ENCODE measurements around the gene HAX1.
"Not testable (repeated sequence)": the region's sequence is repeated elsewhere in the genome, so short reads cannot be mapped to it uniquely, and the experiment has no call there.

Gene HAX1

GRCh38 chr1:154288661-154289060, 16.2 kb downstream of the HAX1 start:
- DNase-seq, result no peak

DNA sequence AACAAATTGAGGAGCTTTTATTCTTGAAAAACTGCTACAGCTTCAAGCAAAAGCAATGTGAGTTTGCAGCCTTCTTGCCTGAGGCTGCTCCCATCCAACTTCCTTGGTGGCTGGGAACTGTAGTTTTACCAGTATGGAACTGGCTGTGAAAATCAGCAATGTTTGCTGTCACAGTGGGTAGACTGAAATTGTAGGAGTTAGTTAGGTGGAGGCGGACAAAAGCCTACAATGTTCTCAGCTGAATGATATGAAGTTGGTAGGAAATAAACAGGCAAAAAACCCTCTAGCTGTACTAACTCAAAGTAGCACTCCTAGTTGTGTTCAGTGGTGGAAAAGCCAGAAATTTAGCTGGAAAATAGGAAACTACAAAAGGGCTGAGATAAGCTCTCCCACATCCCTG, 18.5 kb downstream of the HAX1 start:
- no peak for DNase-seq

GRCh38 chr1:154295408-154296235, 23.2 kb downstream of the HAX1 start:
- no peak for DNase-seq

DNA sequence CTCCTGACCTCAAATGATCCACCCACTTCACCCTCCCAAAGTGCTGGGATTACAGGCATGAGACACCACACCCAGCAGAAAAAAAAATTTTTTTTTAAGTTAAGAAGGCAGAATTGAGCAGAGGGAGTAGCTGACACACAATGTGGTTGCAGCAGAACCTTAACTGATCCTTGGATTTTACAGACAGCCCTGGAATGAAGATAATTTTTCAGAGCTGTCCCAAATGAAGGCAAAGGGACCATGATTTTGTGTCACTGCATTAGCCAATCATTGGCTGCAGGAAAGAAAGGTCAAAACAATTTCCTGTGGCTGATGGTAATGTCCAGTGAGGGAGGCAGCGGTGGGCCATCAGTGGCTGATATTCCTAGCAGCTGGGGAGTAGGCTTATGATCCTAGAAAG, 29.2 kb downstream of the HAX1 start:
- no peak for DNase-seq

- DNase-seq, result no peak
These were observed 32.4 kb downstream of the HAX1 start for GRCh38 chr1:154304664-154305337.

GRCh38 chr1:154306151-154306550, 33.7 kb downstream of the HAX1 start:
- DNase-seq, result no peak

GRCh38 chr1:154307670-154308270, 35.3 kb downstream of the HAX1 start:
- DNase-seq, result not testable (repeated sequence)

DNA sequence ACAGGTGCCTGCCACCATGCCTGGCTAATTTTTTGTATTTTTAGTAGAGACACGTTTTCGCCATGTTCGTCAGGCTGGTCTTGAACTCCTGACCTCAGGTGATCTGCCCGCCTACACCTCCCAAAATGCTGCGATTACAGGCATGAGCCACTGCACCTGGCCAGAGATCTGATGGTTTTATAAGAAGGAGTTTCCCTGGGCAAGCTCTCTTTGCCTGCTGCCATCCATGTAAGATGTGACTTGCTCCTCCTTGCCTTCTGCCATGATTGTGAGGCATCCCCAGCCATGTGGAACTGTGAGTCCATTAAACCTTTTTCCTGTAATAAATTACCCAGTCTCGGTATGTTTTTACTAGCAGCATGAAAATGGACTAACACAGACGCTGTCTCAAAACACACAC, 36.7 kb downstream of the HAX1 start:
- DNase-seq, result not testable (repeated sequence)

DNA sequence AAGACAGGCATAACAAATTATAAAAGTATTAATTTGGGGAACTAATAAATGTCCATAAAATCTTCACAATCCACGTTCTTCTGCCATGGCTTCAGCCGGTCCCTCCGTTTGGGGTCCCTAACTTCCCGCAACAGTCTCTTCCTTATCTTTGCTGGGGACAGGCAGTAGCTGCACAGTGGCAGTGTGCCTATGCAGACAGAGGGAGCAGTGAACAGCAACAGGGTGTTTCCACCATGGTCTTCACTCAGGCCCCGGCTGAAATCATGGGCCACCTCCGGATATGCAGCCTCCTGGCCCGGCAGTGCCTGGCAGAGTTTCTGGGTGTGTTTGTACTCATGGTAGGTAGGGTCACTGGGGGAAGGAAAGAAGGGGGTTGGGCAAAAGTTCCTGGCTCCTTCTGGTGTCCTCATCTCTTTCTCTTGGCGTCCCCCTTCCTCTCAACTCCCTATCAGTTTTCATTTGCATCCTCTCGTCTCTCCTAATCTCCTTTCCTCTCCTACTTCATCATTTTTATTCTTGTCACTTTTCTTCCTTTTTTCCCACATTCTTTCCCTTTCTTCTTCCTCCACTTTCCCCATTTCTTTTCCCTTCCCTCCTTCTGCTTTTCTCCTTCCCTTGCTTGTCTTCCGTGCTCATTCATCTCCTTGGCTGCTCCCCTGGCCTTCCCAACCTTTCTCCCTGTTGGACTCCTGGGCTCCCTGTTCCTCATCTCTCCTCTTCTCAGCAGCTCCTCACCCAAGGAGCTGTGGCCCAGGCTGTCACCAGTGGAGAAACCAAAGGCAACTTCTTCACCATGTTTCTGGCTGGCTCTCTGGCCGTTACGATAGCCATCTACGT, 40.0 kb downstream of the HAX1 start:
- DNase-seq, result not testable (repeated sequence)

DNA sequence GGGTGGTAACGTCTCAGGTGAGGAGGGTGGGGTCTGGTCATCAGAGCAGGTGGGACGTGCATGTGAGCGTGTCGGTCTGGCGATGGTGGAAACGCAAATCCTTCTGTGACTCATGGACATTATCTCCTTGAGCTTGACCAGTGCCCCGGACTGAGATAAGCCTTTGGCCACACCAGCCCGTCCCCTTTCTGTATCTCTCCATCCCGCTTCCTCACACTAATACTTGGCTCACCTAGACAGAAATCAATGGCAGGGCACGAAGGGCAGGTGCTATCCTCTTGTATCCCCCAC, 40.6 kb downstream of the HAX1 start:
- DNase-seq, result no peak

GRCh38 chr1:154314226-154314625, 41.8 kb downstream of the HAX1 start:
- not testable (repeated sequence) for DNase-seq

DNA sequence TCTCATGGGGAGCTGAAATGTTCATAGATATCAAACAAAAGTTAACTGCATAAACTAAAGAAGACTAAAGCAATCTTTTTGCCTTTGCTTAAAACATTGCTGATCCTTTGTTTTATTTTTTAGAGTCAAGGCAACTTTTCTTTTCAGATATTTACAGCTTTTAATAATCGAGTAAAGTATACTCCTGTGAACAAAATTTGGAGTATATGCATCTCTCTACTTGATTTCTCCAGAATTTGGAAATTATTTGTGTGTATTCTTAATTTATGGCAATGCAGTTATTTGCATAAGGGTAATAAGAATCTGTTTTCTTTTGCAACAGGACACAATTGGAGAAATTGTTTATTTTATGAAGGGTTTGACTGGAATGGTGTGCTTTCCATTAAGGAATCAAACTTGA, 44.3 kb downstream of the HAX1 start:
- no peak for DNase-seq

- DNase-seq, result no peak
These were observed 46.0 kb downstream of the HAX1 start for GRCh38 chr1:154318386-154318785.

DNA sequence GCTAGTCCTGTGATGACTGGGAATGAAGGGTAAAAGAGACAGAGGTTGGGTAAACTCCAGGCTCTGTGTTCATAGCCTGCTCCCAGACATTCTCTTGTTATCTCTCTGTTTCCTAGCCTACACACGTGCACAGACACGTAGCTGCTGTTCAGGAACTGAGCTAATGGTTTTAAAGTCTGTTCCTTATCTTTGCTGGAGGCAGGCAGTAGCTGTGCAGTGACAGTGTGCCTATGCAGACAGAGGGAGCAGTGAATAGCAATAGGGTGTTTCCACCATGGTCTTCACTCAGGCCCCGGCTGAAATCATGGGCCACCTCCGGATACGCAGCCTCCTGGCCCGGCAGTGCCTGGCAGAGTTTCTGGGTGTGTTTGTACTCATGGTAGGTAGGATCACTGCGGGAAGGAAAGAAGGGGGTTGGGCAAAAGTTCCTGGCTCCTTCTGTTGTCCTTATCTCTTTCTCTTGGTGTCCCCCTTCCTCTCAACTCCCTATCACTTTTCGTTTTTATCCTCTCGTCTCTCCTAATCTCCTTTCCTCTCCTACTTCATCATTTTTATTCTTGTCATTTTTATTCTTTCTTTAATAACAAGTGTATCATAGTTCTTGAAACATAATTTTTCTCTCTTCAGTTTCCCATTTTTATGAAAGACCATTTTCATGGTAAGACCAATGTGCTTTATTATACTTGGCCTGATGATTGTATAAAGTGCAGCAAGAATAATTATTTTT, 48.6 kb downstream of the HAX1 start, which contains the start of gene AQP10:
TSS of gene AQP10 (plus strand) at position 212 of the 727 bp plus-strand sequence. CDS start at position 275, 63 bp downstream.
- DNase-seq, result no peak

GRCh38 chr1:154321609-154321934, 49.1 kb downstream of the HAX1 start:
- not testable (repeated sequence) for DNase-seq

- DNase-seq, result no peak
These were observed 51.1 kb downstream of the HAX1 start for GRCh38 chr1:154323493-154323892.

- DNase-seq, result no peak
These were observed 51.8 kb downstream of the HAX1 start for GRCh38 chr1:154324241-154324640.

- DNase-seq, result peak; percentile 57
These were observed 52.5 kb downstream of the HAX1 start, which contains the start of gene ATP8B2 for GRCh38 chr1:154324669-154325582. TSS of gene ATP8B2 (plus strand) at chr1:154325525. CDS start at chr1:154328142, 2,617 bp downstream.
